Dermis blood vessel endothelial cell (primary cell): ENCODE data around the gene CDC42BPA. TPM values are rescaled to one million over a fixed set of nuclear protein-coding genes. Genes with fewer than 3 reads are reported as not detected.
"Not testable (repeated sequence)": the region's sequence is repeated elsewhere in the genome, so short reads cannot be mapped to it uniquely, and the experiment has no call there.

Source experiments
- DNase-seq: peaks from one replicate; pipeline ENCODE4 v3.0.0; 2010
- total RNA-seq: library from RNA; depleted of rRNA; stranded (reverse); fragments of >200 nt; gene quantifications from 2 replicates; pipeline ENCODE4 v1.2.3, GENCODE V29; 2014

Gene CDC42BPA
- total RNA-seq, 1 donor from 2014 or later: 105 TPM

GRCh38 chr1:227059076-227059475 is 259.2 kb downstream of the CDC42BPA start:
- no peak for DNase-seq

- DNase-seq: no peak
Measured at GRCh38 chr1:227058321-227058751, 260.0 kb downstream of the CDC42BPA start.

- DNase-seq: no peak
Measured at GRCh38 chr1:227049253-227049652, 269.0 kb downstream of the CDC42BPA start.

- no peak for DNase-seq
Measured at GRCh38 chr1:227043755-227044154, 274.5 kb downstream of the CDC42BPA start.

GRCh38 chr1:227042292-227042691 is 276.0 kb downstream of the CDC42BPA start:
- no peak for DNase-seq

- no peak for DNase-seq
Measured at GRCh38 chr1:227038401-227038800, 279.9 kb downstream of the CDC42BPA start.

- DNase-seq: peak; percentile 8
Measured at GRCh38 chr1:227037121-227037520, 281.2 kb downstream of the CDC42BPA start.

GRCh38 chr1:227035316-227035715 is 283.0 kb downstream of the CDC42BPA start:
- DNase-seq: no peak

- DNase-seq: no peak
Measured at GRCh38 chr1:227033880-227034279, 284.4 kb downstream of the CDC42BPA start.

GRCh38 chr1:227032396-227032795 is 285.9 kb downstream of the CDC42BPA start:
- no peak for DNase-seq

GRCh38 chr1:227016990-227017389 is 301.3 kb downstream of the CDC42BPA start:
- DNase-seq: no peak

- no peak for DNase-seq
Measured at GRCh38 chr1:227010645-227011044, 307.6 kb downstream of the CDC42BPA start.

GRCh38 chr1:227009937-227010336 is 308.4 kb downstream of the CDC42BPA start:
- DNase-seq: no peak

- DNase-seq: no peak
Measured at GRCh38 chr1:227006226-227006796, 312.0 kb downstream of the CDC42BPA start.

- DNase-seq: no peak
Measured at GRCh38 chr1:227004796-227005195, 313.5 kb downstream of the CDC42BPA start.

- no peak for DNase-seq
Measured at GRCh38 chr1:227003165-227003564, 315.1 kb downstream of the CDC42BPA start.

GRCh38 chr1:227002531-227003049 is 315.7 kb downstream of the CDC42BPA start:
- DNase-seq: no peak

- not testable (repeated sequence) for DNase-seq
Measured at GRCh38 chr1:226999579-226999978, 318.7 kb downstream of the CDC42BPA start.

GRCh38 chr1:226995365-226996332 is 322.6 kb downstream of the CDC42BPA start:
- DNase-seq: no peak

GRCh38 chr1:226994586-226995364 is 323.5 kb downstream of the CDC42BPA start:
- DNase-seq: no peak

- no peak for DNase-seq
Measured at GRCh38 chr1:226993814-226994585, 324.3 kb downstream of the CDC42BPA start.

- DNase-seq: no peak
Measured at GRCh38 chr1:226991920-226992319, 326.4 kb downstream of the CDC42BPA start.
